Stimulated activated CD4-positive, alpha-beta T cell treated with anti-CD3 and anti-CD28 coated beads, Interleukin-15, amount 100 ng/mL, for 48 hours (primary cell): Measurements from ENCODE around the gene EPHA3.
A peak's percentile ranks its signal among the peaks of the same experiment; 100 is the strongest.

ENCODE experiments used
- DNase-seq, 2 donors: peaks; one replicate each; pipeline ENCODE4 v3.0.0-alpha.2; 2020; ENCODE audit warnings: low read depth in 2 of 2

The EPHA3 gene

DNA sequence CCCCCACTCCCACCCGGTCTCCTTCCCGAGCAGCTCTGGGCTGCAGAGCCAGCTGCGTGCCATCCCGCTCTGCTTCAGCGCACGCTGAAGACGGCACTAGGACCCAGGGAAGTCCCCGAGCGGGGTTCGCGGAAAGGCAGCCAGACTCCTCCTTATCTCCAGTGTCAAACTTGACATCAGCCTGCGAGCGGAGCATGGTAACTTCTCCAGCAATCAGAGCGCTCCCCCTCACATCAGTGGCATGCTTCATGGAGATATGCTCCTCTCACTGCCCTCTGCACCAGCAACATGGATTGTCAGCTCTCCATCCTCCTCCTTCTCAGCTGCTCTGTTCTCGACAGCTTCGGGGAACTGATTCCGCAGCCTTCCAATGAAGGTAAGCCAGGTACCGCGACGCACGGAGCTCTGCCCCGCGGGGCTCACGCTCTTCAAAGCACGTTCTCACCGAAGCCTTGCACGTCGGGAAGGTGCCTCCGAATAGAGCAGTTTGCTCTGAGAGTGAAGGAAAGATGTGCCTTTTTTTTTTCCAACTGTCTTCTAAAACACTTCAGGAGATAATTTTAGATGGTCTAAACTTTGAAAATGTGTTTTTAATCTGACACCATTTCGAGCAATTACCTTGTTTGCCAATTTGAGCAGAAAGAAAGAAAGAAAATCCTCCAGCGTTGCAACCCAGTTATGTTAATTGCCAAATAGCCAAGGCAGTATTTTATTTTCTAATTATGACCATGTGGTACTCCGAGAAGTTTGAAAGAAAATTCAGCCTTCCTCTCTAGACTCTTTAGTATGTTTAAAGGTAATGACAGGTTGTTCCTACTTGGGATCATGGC, at the start of gene EPHA3:
TSS of gene EPHA3 (plus strand) at position 161 of the 830 bp plus-strand sequence. CDS start at position 289, 128 bp downstream.
- DNase-seq = peak in 1 of 2 donors; percentile 22

DNA sequence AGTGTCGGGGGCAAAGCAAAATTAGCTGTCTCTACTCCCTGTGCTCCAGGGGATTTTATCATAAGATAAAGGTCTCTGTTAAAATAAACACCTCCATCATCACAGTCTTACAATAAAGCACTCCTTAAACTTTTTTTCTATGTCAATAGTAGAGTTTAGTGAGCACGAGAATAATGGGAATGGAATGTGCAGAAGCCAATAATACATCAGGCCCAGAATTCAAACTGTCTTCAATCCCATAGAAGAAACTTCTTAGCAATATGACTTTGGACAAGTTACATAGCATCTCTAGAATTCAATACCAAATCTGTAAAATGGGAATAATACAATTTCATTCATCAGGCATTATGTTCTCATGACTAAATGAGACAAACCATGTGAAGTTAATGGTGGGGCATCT, 49.0 kb upstream of the EPHA3 start:
- DNase-seq = no peak

DNA sequence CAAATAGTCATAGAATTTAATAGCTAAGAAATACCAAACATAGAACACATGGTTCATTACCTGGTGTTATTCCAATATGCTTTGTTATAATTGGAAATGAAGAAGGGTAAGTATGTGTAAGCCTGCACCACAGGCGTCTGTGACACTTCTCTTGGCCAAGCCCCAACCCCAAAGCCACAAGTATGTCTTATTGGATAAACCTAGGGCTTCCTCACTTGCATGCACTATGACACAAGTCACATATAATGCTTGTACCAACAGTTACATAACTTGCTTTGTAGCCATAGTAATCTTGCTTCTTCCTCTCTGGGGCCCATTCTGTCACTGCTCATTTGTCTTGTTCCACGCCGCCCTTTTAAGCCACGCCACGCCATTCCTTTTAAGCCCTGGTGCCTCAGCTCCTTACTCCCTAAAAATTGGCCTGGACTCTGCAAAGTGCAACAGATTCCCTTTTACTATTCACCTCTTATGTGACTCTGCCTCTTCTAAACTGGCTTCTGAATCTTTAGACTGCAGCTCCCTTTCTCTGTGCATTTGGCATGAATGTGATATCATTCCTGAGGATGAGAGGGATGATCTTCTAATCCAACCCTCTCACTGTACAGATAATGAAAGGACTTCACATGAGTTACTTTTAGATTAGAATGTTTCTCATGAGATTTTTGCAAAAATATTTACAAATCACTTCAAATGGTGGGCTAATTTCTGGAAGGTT, 48.1 kb upstream of the EPHA3 start:
- DNase-seq = no peak

DNA sequence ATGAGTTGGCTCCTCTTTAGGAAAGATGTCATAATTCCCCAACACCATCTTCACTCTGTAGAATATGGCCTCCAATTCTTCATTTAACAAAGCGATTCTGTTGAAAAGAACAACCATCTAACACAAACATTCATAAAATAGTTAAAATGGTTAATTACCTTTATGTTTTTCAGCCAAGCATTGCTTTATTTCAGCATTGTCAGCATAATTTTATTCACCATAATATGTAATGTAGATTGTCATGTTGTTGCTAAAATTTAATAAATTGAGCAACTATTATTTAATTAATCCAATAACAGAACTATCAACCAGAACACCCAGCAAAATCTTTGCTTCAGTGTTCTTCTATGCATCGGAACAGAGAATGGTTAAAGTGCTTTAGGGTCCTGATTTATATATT, 46.2 kb upstream of the EPHA3 start:
- no peak for DNase-seq

DNA sequence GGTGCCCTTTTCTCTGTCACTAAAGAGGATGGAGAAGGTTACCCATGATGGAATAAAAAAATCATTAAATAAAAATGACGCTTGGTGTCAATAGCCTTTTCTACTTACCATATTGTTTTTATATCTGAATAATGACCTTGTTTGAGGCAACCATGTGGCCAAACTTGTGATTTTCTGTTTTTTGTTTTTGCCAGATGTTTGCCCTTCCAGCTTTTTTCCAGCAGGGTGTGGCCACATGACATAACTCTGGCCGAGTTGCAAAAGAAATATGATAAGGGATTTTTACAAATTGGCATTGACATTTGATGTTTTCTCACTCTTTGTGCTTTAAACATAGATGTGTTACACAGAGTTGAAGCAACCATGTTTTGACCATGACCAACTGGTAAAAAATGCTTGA, 39.7 kb upstream of the EPHA3 start:
- DNase-seq = no peak

DNA sequence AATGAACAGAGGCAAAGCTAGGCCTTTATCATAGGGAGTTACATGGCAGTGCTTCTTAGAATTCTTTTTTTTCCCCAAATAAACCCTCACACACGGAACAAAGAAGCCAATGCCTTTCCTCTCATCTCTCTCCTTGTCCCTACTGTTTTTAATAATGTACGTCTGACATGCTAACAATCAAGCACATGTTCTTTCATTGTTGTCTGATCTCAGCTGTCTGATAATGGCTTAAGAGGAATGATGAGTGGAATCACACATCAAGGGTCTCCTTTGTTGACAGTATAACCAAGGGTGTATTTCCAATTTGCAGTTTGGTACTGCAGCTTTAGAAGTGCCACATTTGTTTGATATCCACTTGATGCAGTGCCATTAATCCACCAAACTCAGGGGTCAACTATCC, 34.8 kb upstream of the EPHA3 start:
- no peak for DNase-seq

DNA sequence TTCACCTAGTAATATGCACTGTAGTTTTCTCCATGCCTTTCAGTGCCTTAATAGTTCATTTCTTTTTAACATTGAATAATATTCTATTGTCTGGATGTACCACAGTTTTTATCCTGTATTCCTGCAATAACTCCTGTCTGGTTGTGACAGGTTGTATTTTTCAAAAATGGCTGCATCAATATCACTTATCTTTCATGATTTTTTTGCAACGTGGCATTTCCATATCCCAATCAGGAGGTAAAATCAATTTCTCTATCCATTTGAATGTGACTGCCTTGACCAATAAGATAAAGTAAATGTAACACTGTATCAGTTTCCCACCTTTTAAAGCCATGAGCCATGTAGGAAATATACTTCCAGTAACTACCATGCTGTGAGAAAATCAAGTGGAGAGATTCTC, 27.5 kb upstream of the EPHA3 start:
- DNase-seq = no peak

DNA sequence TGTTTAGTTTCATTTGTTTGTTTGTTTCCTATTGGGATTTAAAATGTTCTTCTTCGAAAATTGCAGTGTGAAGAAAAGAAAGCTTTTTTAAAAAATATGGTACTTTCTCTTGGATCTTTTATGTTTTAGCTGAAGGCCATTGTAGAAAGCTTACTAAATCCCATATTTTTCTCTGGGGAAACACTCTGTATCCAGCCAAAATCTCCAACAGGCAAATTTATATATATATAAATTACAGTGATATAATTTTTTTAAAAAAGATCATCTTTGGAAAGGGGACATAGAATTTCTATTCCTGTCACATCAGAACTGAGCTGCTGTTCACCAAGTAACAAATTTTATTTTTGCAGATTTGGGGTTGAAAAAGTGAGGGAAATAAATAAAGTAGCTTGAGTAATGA, 19.6 kb upstream of the EPHA3 start:
- no peak for DNase-seq

DNA sequence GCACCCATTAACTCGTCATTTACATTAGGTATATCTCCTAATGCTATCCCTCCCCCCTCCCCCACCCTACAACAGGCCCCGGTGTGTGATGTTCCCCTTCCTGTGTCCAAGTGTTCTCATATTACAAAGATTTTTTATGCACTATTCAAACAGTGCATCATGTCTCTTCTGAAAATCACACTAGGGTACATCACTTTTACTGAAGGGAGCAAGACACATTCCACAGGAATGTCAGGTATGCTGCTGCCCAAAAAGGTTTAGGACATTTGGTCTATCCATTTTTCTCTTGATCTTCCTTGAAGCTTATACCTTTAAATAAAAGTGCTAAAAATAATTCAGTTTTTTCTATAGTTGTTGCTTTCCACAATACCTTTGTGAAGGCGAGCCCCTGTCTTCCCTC, 9.2 kb upstream of the EPHA3 start:
- DNase-seq = no peak

DNA sequence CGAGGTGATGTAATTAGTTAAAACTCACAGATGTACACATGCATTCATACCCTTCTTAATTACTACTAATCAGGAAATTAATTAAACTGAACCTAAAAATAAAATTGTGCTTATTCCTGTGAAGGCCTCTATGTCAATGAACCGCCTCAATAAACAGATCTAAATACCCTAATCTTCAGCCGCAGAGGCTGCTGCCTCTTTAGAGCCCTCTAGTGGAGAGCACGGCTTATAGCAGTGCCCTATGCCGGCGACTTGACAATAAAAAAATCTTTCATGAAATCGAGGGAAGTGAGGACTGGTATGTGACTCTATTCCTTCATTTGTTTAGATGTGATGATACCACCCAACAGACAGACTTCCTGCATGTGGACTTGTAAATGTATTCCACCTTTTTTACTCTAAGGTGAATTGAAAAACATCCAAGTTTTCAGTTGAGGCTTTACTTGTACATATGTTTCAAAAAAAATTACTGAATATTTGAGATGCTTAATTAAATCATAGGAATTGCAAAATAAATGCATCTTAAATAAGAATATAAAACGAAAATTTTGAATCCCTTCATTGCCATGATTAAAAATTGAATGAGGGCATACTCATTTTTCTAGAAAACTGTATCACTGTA, 8.3 kb upstream of the EPHA3 start:
- DNase-seq = no peak

DNA sequence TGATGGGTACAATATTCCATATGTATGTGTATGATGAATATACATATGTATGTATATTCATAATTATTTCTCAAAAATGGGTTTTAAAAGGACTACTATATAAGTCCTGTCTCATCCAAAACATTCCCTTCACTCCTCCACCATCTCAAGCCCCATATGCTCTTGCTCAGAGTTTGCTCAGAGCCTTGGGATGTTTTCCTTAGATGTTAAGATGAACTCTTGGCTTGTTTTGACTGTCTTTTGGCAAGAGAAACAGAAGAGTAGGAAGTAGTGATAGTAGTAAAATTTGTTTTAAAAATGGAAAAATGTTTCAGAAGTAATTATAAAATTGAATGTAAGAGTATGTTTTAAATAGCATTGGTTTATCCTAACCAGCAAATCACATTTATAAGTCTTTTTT, 6.2 kb upstream of the EPHA3 start:
- DNase-seq = no peak

DNA sequence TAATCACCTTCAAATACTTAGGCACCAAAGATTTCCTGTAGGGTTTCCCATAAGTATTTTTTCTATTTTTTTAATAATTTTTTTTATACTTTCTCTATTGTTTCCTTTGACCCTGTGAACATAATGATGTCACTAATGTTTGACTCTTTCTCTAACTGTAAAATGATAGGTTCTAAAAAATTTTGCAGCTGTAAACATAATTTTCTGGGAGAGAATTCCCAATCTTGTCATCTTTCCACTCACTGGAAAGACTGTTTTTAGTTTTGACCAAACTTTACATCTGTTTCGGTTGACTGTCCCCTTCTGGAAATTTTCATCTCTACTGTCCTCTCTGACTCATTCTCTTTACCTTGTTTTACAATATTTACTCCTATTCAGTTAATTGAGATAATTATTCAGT, 5.5 kb upstream of the EPHA3 start:
- no peak for DNase-seq

DNA sequence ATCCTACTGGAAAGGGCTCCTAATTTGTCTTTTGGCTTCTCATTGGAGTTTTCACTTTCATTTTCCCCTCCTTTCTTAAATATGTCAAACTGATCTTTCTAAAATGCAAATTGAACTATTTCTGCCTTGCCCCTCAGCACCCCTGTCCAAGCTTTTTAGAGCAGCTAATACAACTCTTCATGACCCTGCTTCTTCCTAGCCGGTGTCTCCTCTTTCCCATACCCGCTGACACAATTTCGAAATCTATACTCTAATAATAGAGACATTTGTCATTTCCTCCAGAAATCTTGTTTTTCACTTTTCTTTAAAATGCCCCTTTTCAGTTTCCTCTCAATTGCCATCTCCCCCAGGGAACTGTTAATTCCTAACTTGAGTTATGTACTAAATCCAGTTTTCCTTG, 2.9 kb upstream of the EPHA3 start:
- DNase-seq = no peak

DNA sequence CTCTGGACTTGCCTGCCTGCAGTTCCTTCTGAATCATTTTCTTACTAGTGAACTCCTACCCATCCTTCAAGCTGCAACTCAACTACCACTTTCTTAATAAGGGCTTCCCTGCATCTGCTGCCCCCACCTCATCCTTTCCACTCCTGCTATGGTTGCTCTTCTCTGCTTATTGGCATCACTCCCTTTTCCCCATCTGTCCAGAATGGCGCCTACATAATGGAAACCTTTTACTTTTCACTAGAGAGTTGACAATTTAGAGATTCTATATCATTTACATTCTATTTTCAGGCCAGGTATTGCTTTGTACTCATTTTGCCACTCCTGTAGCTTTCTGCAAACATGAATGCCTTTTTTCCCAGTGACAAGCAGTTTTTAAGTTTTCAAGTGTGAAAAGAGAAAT, 1.9 kb upstream of the EPHA3 start:
- no peak for DNase-seq

DNA sequence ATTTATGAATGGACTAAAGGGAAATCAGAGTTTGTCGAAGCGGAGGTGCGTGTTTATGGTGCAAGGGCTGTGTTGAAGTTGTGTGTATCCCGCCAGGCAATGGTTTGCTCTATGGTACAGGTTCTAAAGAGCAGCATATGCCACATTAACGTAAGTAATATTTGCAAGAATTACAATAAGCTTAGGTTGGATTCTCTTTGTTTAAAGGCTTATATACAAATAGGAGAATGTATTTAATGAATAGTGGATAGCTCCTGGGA, 800 bp downstream of the EPHA3 start:
- no peak for DNase-seq

DNA sequence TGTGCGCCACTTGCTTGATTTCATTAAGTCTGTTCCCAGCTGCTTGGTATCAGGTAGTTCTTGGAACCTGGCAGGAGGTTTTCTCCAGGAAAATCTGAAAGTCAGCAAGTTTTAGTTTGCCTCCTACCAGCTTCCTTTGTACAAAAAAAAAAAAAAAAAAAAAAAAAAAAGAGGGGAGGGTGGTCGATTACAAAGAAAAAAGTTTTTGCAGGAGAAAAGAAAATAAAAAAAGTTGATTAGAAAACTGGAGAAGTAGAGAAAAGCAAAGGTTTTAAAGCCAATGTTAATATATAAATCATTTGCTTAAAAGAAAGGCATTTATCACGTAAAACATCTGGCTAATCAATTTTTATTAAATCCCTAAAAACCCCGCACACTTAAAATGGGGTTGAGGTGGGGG, 5.9 kb downstream of the EPHA3 start:
- DNase-seq = no peak

DNA sequence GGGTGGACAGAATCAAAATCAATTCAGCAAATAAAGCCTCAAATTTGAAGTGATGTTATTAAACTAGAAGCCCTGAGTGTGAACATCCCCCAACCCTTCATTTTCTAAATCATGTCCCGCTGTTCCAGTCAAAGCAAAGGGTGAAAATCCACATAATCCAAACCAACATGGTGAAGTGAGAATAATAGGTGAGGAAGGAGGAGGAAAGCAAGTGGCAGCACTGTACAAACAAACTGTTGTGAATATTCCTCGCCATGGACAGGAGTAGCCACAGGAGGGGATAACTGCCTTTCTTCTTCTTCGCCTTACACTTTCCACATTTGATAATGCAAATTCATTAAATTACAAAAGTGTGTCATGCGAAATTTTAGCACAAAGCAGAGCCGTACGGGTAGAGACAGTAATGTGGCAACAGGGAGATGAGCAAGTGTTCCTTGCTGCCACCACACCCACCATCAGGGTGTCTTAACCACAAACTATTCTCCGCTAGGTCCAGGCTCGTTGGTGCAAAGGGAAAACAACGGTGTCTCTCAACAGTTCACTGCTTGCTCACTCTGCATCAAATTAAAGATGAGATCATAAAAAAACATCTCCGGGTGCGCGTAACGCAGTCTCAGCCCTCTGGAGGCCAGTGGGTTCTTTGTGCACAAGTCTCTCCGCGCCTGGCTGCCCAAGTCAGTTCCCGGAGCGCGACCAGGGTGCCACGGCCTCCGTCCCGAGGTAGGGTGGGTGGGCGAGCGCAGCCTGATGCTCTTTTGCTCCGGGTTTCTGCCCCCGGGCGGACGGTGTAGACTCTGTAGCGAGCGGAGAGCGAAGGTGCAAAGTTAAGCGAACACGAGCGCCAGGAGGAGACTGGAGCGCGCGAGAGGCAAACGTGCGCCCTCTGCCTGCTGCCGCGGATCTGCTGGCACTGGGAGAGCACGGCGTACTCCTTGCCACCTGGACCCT, 6.7 kb downstream of the EPHA3 start:
- DNase-seq = no peak

DNA sequence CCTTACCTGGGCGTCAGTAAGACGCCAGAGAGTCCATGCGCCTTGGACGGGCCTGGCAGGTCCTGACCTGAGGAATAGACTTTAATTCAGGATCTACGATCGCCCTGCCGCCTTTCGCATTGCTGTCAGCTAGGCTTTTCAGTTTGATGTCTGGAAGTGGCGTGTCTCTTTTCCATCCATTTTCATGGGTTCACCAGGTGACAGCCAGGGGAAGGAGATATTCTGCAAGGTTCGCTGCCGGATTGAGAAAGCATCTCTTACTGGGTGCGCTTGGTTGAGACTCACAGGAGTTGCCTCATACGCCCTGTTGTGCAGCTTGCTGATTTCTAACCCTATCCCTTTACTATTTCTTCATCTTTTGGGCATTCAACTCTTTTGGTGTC, 7.4 kb downstream of the EPHA3 start:
- DNase-seq = no peak

DNA sequence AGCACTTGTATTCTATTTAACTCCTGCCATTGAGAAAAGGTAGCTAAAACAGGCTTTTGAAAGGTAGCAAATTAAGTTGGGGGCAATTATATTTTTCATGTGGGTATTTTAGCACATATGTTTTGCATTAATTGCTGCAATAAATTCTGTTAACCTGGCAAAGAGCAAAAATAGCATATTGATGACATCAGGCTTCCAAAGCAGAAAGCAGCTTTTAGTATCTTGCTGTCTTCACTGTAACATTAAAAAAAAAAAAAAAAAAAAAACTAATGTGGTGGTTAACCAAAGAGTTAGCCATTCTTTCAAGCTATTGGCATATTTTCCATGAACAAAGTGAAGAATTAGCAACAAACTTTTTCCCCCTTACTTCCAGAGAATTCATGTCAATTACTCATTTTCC, 9.1 kb downstream of the EPHA3 start:
- DNase-seq = no peak

DNA sequence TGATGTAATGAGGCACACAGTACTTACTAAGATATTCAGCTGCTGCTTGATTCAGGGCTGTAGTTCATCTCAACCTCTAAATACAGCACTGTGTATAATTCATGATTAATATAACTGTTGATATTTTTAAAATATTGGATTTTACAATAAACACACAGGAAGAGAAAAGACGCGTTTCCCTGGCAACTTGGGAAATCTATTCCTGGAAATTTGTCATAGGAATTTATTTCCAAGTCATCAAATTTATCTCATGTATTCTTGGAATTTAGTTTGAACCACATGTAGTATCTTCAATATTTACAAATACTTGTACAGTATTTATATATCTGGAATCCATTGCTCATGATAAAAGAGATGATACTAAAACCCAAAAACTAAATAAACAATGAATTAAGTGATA, 30.6 kb downstream of the EPHA3 start:
- DNase-seq = no peak

DNA sequence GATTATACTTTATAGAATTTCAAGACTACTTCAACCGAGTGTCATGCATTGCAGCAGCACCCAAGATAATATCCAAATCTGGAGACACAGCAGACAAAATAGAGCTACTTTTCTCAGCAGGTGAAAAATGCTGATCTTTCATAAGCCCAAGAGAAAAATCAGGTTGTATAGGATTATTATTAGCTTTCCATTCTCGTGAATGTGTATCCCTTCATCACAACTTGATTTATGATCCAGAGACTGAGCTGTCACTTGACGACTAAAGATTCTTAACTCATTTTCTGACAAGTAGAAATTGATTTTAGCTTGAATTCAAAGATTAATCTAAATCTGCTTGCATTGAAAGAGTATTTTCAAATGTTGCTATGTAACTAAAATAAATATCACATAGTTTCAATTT, 32.4 kb downstream of the EPHA3 start:
- no peak for DNase-seq

DNA sequence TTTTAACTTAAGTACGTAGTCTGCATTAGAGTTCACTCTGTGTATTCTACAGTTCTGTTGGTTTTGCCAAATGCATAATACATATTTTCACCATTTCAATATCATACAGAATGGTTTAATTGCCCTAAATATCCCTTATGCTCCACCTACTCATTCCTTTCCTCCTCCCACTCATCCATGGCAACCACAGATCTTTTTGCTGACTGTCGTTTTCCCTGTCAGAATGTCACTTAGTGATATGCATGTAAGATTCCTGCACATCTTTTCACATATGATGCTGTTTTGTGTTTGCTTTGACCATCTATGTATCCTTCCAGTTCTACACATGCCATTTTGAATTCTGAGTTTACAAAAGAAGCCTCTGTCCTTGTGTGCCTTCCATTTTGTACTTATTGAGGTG, 36.7 kb downstream of the EPHA3 start:
- DNase-seq = no peak
